H9 (cell line): ENCODE data around the gene TMEM115. TPM values are rescaled to one million over a fixed set of nuclear protein-coding genes. Genes with fewer than 3 reads are reported as not detected.

Source experiments
- DNase-seq: peaks from one replicate; pipeline ENCODE4 v3.0.0-alpha.2; 2017
- H2AFZ ChIP-seq: one replicate; pipeline ENCODE4 v1.6.1; 2013; ENCODE audit warnings: mild to moderate bottlenecking, low read length, control low read depth, moderate library complexity
- H2AK5ac ChIP-seq: 2 replicates; pipeline ENCODE4 v1.6.1; 2013; ENCODE audit warnings: low read length, control low read depth, mixed read lengths; ENCODE audit not compliant: insufficient read length
- H2BK120ac ChIP-seq: one replicate; pipeline ENCODE4 v1.6.1; 2013; ENCODE audit warnings: low read depth, mild to moderate bottlenecking, low read length, control low read depth, inconsistent platforms; ENCODE audit not compliant: poor library complexity, severe bottlenecking
- H2BK12ac ChIP-seq: 2 replicates; pipeline ENCODE4 v1.6.1; 2013; ENCODE audit warnings: low read length, control low read depth, mixed read lengths, low read depth; ENCODE audit not compliant: insufficient read length
- H2BK15ac ChIP-seq: 2 replicates; pipeline ENCODE4 v1.6.1; 2013; ENCODE audit warnings: low read depth, low read length, control low read depth
- H2BK20ac ChIP-seq: one replicate; pipeline ENCODE4 v1.6.1; 2013; ENCODE audit warnings: low read depth, mild to moderate bottlenecking, low read length, control low read depth, inconsistent platforms; ENCODE audit not compliant: poor library complexity, severe bottlenecking
- H2BK5ac ChIP-seq: 2 replicates; pipeline ENCODE4 v1.6.1; 2013; ENCODE audit warnings: low read length, control low read depth, mixed read lengths; ENCODE audit not compliant: insufficient read length
- H3K14ac ChIP-seq: 2 replicates; pipeline ENCODE4 v1.6.1; 2013; ENCODE audit warnings: low read length, control low read depth; ENCODE audit not compliant: insufficient read depth
- H3K18ac ChIP-seq: 2 replicates; pipeline ENCODE4 v1.6.1; 2013; ENCODE audit warnings: low read depth, mild to moderate bottlenecking, mixed read lengths, low read length, control low read depth; ENCODE audit not compliant: insufficient read length
- H3K23ac ChIP-seq: 2 replicates; pipeline ENCODE4 v1.6.1; 2013; ENCODE audit warnings: low read length, control low read depth, mixed read lengths, low read depth; ENCODE audit not compliant: insufficient read length
- H3K23me2 ChIP-seq: 2 replicates; pipeline ENCODE4 v1.6.1; 2013; ENCODE audit warnings: low read depth, mild to moderate bottlenecking, mixed read lengths, low read length, control low read depth; ENCODE audit not compliant: insufficient read length, poor library complexity, severe bottlenecking
- H3K27ac ChIP-seq: 2 replicates; pipeline ENCODE4 v1.5.1; 2013; ENCODE audit warnings: low read length, control low read depth, mixed read lengths, low read depth; ENCODE audit not compliant: insufficient read length
- H3K27me3 ChIP-seq: 2 replicates; pipeline ENCODE4 v1.6.1; 2013; ENCODE audit warnings: low read length, control low read depth, inconsistent platforms; ENCODE audit not compliant: insufficient read depth
- H3K4ac ChIP-seq: 2 replicates; pipeline ENCODE4 v1.6.1; 2013; ENCODE audit warnings: low read depth, mild to moderate bottlenecking, control low read depth, inconsistent platforms, low read length, moderate library complexity
- H3K4me1 ChIP-seq: 2 replicates; pipeline ENCODE4 v1.6.1; 2013; ENCODE audit warnings: low read length, control low read depth, inconsistent platforms; ENCODE audit not compliant: insufficient read depth
- H3K4me2 ChIP-seq: 2 replicates; pipeline ENCODE4 v1.6.1; 2013; ENCODE audit warnings: low read length, control low read depth, mixed read lengths; ENCODE audit not compliant: insufficient read length, insufficient read depth
- H3K56ac ChIP-seq: 2 replicates; pipeline ENCODE4 v1.6.1; 2013; ENCODE audit warnings: low read depth, mild to moderate bottlenecking, mixed read lengths, low read length, control low read depth; ENCODE audit not compliant: insufficient read length
- H3K79me1 ChIP-seq: 2 replicates; pipeline ENCODE4 v1.6.1; 2013; ENCODE audit warnings: low read depth, mild to moderate bottlenecking, moderate library complexity, low read length, control low read depth, inconsistent platforms; ENCODE audit not compliant: insufficient read depth, poor library complexity, severe bottlenecking
- H3K79me2 ChIP-seq: 2 replicates; pipeline ENCODE4 v1.6.1; 2013; ENCODE audit warnings: low read length, control low read depth, inconsistent platforms; ENCODE audit not compliant: insufficient read depth
- H3K9ac ChIP-seq: 2 replicates; pipeline ENCODE4 v1.6.1; 2013; ENCODE audit warnings: low read length, control low read depth, mixed read lengths; ENCODE audit not compliant: insufficient read length; ENCODE audit errors: extremely low read depth
- H3K9me3 ChIP-seq: one replicate; pipeline ENCODE4 v1.6.1; 2013; ENCODE audit warnings: low read depth, low read length, inconsistent platforms; ENCODE audit not compliant: control insufficient read depth
- H3T11ph ChIP-seq: one replicate; pipeline ENCODE4 v1.6.1; 2013; ENCODE audit warnings: mild to moderate bottlenecking, low read length, control low read depth, inconsistent platforms
- H4K20me1 ChIP-seq: one replicate; pipeline ENCODE4 v1.6.1; 2013; ENCODE audit not compliant: control insufficient read depth, insufficient read length, insufficient read depth
- H4K5ac ChIP-seq: 2 replicates; pipeline ENCODE4 v1.6.1; 2013; ENCODE audit warnings: low read depth, mild to moderate bottlenecking, mixed read lengths, low read length, control low read depth; ENCODE audit not compliant: insufficient read length
- H4K8ac ChIP-seq: replicated peaks from 2 replicates; pipeline ENCODE4 v1.6.1; 2013; ENCODE audit warnings: low read length, control low read depth, mixed read lengths, low read depth; ENCODE audit not compliant: insufficient read length
- H4K91ac ChIP-seq: 2 replicates; pipeline ENCODE4 v1.6.1; 2013; ENCODE audit warnings: low read depth, mild to moderate bottlenecking, moderate library complexity, mixed read lengths, low read length, control low read depth; ENCODE audit not compliant: insufficient read length
- H3K27ac Mint-ChIP-seq, 3 experiments: 2 replicates in 2 of 3; 3 replicates in 1 of 3; pipeline ENCODE4 v1.8.0; 2020 to 2021; ENCODE audit warnings: mixed read lengths in 3 of 3, mild to moderate bottlenecking in 1 of 3, moderate library complexity in 1 of 3
- H3K27me3 Mint-ChIP-seq: 2 replicates; pipeline ENCODE4 v1.8.0; 2021; ENCODE audit warnings: low read depth, mild to moderate bottlenecking, moderate library complexity, mixed read lengths
- H3K36me3 Mint-ChIP-seq, 3 experiments: 2 replicates in 2 of 3; 3 replicates in 1 of 3; pipeline ENCODE4 v1.8.0; 2020 to 2021; ENCODE audit warnings: low read depth in 3 of 3, mixed read lengths in 3 of 3; ENCODE audit not compliant: insufficient read depth in 1 of 3
- H3K4me1 Mint-ChIP-seq, 2 experiments: 2 replicates each; pipeline ENCODE4 v1.8.0; 2020; ENCODE audit warnings: mixed read lengths in 2 of 2
- H3K4me3 Mint-ChIP-seq, 2 experiments: 2 replicates in 1 of 2; 3 replicates in 1 of 2; pipeline ENCODE4 v1.8.0; 2020 to 2021; ENCODE audit warnings: mild to moderate bottlenecking in 2 of 2, mixed read lengths in 2 of 2, moderate library complexity in 1 of 2
- H3K9me3 Mint-ChIP-seq, 2 experiments: 2 replicates in 1 of 2; 3 replicates in 1 of 2; pipeline ENCODE4 v1.8.0; 2020; ENCODE audit warnings: mild to moderate bottlenecking in 2 of 2, mixed read lengths in 2 of 2, moderate library complexity in 1 of 2
- CTCF ChIP-seq: fragments of 200-600 bp; sonication (generic); conservative IDR thresholded peaks from 3 replicates; pipeline ENCODE4 v1.8.0; 2021; ENCODE audit warnings: antibody characterized with exemption, mild to moderate bottlenecking
- WGBS: extraction: QIAGEN DNeasy Blood & Tissue Kit; methylation state at CpG from one replicate; pipeline ENCODE4 v1.1.7; 2013; ENCODE audit warnings: missing lambda C conversion rate, low lambda C conversion rate, mixed read lengths; ENCODE audit not compliant: insufficient read length; ENCODE audit errors: extremely low coverage; 5-methylcytosine and 5-hydroxymethylcytosine counted together
- total RNA-seq: library from RNA; stranded (reverse); gene quantifications from 2 replicates; pipeline ENCODE4 v1.2.1, GENCODE V29; 2021

Gene TMEM115
- total RNA-seq, 1 experiment from 2014 or later: 32.3 TPM

GRCh38 chr3:50359760-50360110 is 414 bp upstream of the TMEM115 start:
- Histone ChIP-seq H4K5ac (no peak overlapping the region), H3K9me3 (no peaks in the 10 kb centered on the region), H3K14ac (no peak overlapping the region), H3K27me3 (no peaks in the 10 kb centered on the region), H2AFZ (peak overlapping the region; percentile 26), H2BK120ac (no peak overlapping the region), H3K23me2 (peaks cover 10% of the 10 kb centered on the region), H3K79me1 (peaks cover 6% of the 10 kb centered on the region), H3K9ac (no peak overlapping the region), H3K23ac (no peak overlapping the region), H2BK20ac (no peak overlapping the region), H3T11ph (no peak overlapping the region), H3K56ac (no peak overlapping the region), H3K4ac (no peak overlapping the region), H2BK12ac (no peak overlapping the region), H4K20me1 (no peaks in the 10 kb centered on the region), H3K18ac (no peak overlapping the region), H2BK15ac (no peak overlapping the region), H3K4me1 (peaks cover 4% of the 10 kb centered on the region; the same call in 1 of the 2 replicates), H3K27ac (no peak overlapping the region), H2AK5ac (no peak overlapping the region), H2BK5ac (no peak overlapping the region), H3K79me2 (peaks cover 9% of the 10 kb centered on the region; the same call in 1 of the 2 replicates), H3K4me2 (peak overlapping the region; percentile 80), H4K8ac (no peak overlapping the region), H4K91ac (no peak overlapping the region)
- Mint-ChIP-seq H3K4me3 (peak overlapping the region; percentile 91 to 95), H3K9me3 (no peaks in the 10 kb centered on the region; a peak in 1 of 5 replicates), H3K27me3 (peaks cover 17% of the 10 kb centered on the region), H3K36me3 (peaks cover 9 to 17% (median 15%) of the 10 kb centered on the region in 3 experiments), H3K27ac (peak overlapping the region in 2 of 3 experiments; percentile 39 to 97; a peak in 2 of 7 replicates), H3K4me1 (peaks cover 31 to 33% of the 10 kb centered on the region in 2 experiments)
- DNase-seq: no peak
- WGBS: no CpG with 5 or more reads among the region's 8 CpGs
- no peak for TF ChIP-seq CTCF
